Fibroblast of lung (primary cell): ENCODE results near the gene LPCAT3.
"Not testable (repeated sequence)": the region's sequence is repeated elsewhere in the genome, so short reads cannot be mapped to it uniquely, and the experiment has no call there.

Experiments used
- EZH2 ChIP-seq: IDR thresholded peaks from 2 replicates; pipeline ENCODE4 v1.5.1; 2012; ENCODE audit warnings: low read length, control low read depth, mild to moderate bottlenecking; ENCODE audit errors: missing control alignments
- TF ChIP-seq, protein P1 (sequence below), 2 donors: IDR thresholded peaks in 1 of 2; conservative IDR thresholded peaks in 1 of 2; 1 replicate in 1 of 2; 2 replicates in 1 of 2; pipeline ENCODE4 v1.5.1; 2011 to 2012; ENCODE audit warnings: low read length in 2 of 2, control low read depth in 1 of 2, inconsistent platforms in 1 of 2, low read depth in 1 of 2, mild to moderate bottlenecking in 1 of 2

DNA sequence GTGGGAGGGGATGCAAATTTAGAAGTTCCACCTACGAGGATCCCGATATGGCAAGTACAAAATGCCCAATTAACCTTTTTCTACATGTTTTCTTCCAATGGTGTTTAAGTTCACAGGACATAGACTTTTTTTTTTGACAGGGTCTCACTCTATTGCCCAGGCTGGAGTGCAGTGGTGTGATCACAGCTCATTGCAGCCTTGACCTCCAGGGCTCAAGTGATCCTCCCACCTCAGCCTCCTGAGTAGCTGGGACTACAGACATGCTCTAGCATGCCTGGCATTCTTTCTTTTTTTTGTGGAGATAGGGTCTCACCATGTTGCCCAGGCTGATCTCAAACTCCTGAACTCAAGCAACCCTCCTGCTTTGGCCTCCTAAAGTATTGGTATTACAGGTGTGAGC, 37.5 kb upstream of the LPCAT3 start:
- TF ChIP-seq, protein P1, sequence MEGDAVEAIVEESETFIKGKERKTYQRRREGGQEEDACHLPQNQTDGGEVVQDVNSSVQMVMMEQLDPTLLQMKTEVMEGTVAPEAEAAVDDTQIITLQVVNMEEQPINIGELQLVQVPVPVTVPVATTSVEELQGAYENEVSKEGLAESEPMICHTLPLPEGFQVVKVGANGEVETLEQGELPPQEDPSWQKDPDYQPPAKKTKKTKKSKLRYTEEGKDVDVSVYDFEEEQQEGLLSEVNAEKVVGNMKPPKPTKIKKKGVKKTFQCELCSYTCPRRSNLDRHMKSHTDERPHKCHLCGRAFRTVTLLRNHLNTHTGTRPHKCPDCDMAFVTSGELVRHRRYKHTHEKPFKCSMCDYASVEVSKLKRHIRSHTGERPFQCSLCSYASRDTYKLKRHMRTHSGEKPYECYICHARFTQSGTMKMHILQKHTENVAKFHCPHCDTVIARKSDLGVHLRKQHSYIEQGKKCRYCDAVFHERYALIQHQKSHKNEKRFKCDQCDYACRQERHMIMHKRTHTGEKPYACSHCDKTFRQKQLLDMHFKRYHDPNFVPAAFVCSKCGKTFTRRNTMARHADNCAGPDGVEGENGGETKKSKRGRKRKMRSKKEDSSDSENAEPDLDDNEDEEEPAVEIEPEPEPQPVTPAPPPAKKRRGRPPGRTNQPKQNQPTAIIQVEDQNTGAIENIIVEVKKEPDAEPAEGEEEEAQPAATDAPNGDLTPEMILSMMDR (conservative IDR thresholded peaks at IDR 0.05 in 1 of 2, IDR thresholded peaks at IDR 0.05 in 1 of 2; ENCODE audit: low read depth in 1 of 2, low read length in 2 of 2), result not testable (repeated sequence)
- not testable (repeated sequence) for TF ChIP-seq EZH2
